RWPE1 (cell line): ENCODE data around the gene RNASE13.
"Not testable (repeated sequence)": the region's sequence is repeated elsewhere in the genome, so short reads cannot be mapped to it uniquely, and the experiment has no call there.

Experiments used
- CTCF ChIA-PET: fragments of 350-600 bp; sonication (Branson Sonifier 250); formaldehyde crosslinking; extraction: SDS; loops from one replicate; lab custom pipeline; 2021; lab: Yijun Ruan, JAX
- POLR2A ChIA-PET: fragments of 400-600 bp; formaldehyde crosslinking; extraction: SDS; loops from one replicate; lab custom pipeline; 2020; ENCODE audit warnings: antibody characterized with exemption; ENCODE audit not compliant: low non-redundant PET; lab: Yijun Ruan, JAX
- DNase-seq: peaks from one replicate; pipeline ENCODE4 v3.0.0; 2012; ENCODE audit warnings: low spot score
- H3K27ac ChIP-seq: fragments of 450-650 bp; 2 replicates; pipeline ENCODE4 v1.5.1; 2017
- CTCF ChIP-seq: fragments of 450-650 bp; conservative IDR thresholded peaks from 2 replicates; pipeline ENCODE4 v1.5.1; 2017; ENCODE audit warnings: low read depth, mild to moderate bottlenecking

Gene RNASE13

GRCh38 chr14:20988717-20989470, 45.7 kb downstream of the RNASE13 start:
- H3K27ac ChIP-seq, result peak overlapping the region; percentile 89
- DNase-seq, result no peak
- ChIA-PET POLR2A (no interaction called here), CTCF (interaction anchor here (1.1 kb wide), 1 partner anchor 17 kb away, joined by 8 read pairs; no protein-coding TSS in a partner anchor)
- TF ChIP-seq CTCF, result no peak

DNA sequence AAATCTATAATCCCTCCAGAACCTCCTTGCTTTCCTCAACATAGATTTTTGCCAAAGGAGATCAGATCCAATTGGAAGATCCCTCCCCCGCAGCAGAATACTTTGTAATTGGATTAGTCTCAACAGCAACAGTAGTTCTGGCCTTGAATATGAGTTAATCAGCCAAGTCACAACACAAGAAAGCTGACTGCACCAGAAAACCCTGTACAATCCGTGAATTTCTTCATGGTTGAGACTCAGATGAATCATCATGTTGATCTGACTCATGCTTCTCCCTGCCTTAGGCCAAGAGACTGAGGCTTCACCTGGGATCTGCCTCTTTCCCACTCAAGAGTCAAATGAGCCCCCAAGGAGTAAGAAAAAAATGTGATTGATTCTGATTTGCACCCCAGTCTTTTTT, 47.8 kb downstream of the RNASE13 start:
- POLR2A ChIA-PET, result no interaction called here

GRCh38 chr14:20985650-20986049, 49.0 kb downstream of the RNASE13 start:
- POLR2A ChIA-PET, H3K27ac ChIP-seq, CTCF ChIA-PET, DNase-seq: not testable (repeated sequence)

More for the DNA sequence above, 47.8 kb downstream of the RNASE13 start:
- CTCF ChIA-PET, result interaction anchor here (1.1 kb wide), 1 partner anchor 15 kb away, joined by 3 read pairs; no protein-coding TSS in a partner anchor
- peak overlapping the region; percentile 75 for H3K27ac ChIP-seq
- peak; percentile 92 for DNase-seq
- no peak for TF ChIP-seq CTCF
